Stimulated activated CD8-positive, alpha-beta memory T cell treated with anti-CD3 and anti-CD28 coated beads, Interleukin-12 subunit alpha, Interleukin-12 subunit beta, amount 100 ng/mL, for 24 hours (primary cell): ENCODE measurements around the gene DFFB.

Experiments used
- DNase-seq: peaks from one replicate; pipeline ENCODE4 v3.0.0-alpha.2; 2020; ENCODE audit errors: extremely low read depth

The DFFB gene

GRCh38 chr1:3872546-3872945 lies 15.3 kb downstream of the DFFB start:
- DNase-seq = no peak

GRCh38 chr1:3874736-3875135 lies 17.5 kb downstream of the DFFB start:
- DNase-seq = no peak

GRCh38 chr1:3876716-3877115 lies 19.4 kb downstream of the DFFB start:
- DNase-seq = no peak

- DNase-seq = no peak
Measured at GRCh38 chr1:3879099-3879498, 21.8 kb downstream of the DFFB start.

GRCh38 chr1:3879787-3880428 lies 22.6 kb downstream of the DFFB start:
- DNase-seq = no peak

- DNase-seq = no peak
Measured at GRCh38 chr1:3880429-3881192, 23.3 kb downstream of the DFFB start.

- DNase-seq = no peak
Measured at GRCh38 chr1:3881193-3881480, 23.9 kb downstream of the DFFB start.

- DNase-seq = no peak
Measured at GRCh38 chr1:3883194-3883925, 26.1 kb downstream of the DFFB start.

GRCh38 chr1:3884966-3885365 lies 27.7 kb downstream of the DFFB start:
- no peak for DNase-seq

- no peak for DNase-seq
Measured at GRCh38 chr1:3885611-3886010, 28.3 kb downstream of the DFFB start.

GRCh38 chr1:3886106-3886670 lies 28.9 kb downstream of the DFFB start:
- no peak for DNase-seq

- no peak for DNase-seq
Measured at GRCh38 chr1:3886691-3887090, 29.4 kb downstream of the DFFB start.

- no peak for DNase-seq
Measured at GRCh38 chr1:3888301-3888700, 31.0 kb downstream of the DFFB start.

GRCh38 chr1:3889936-3890335 lies 32.7 kb downstream of the DFFB start:
- no peak for DNase-seq

- DNase-seq = no peak
Measured at GRCh38 chr1:3890389-3891328, 33.4 kb downstream of the DFFB start.

- DNase-seq = no peak
Measured at GRCh38 chr1:3891329-3891865, 34.1 kb downstream of the DFFB start.

GRCh38 chr1:3892748-3893147 lies 35.5 kb downstream of the DFFB start:
- DNase-seq = no peak

GRCh38 chr1:3893190-3893589 lies 35.9 kb downstream of the DFFB start:
- no peak for DNase-seq

GRCh38 chr1:3894626-3895278 lies 37.5 kb downstream of the DFFB start:
- DNase-seq = no peak

- DNase-seq = no peak
Measured at GRCh38 chr1:3895279-3895950, 38.1 kb downstream of the DFFB start.
